Ovary (tissue), 3 donors: ENCODE measurements around the gene ATAD3C.
"Not testable (repeated sequence)": the region's sequence is repeated elsewhere in the genome, so short reads cannot be mapped to it uniquely, and the experiment has no call there.

Experiments used
- CTCF ChIP-seq, 3 donors: fragments of 450-650 bp in 2 of 3; fragments of 200-600 bp in 1 of 3; IDR thresholded peaks; one replicate each; pipeline versions ENCODE4 v1.5.1 to v1.8.0; 2016 to 2022; ENCODE audit warnings: antibody characterized with exemption in 3 of 3, mild to moderate bottlenecking in 1 of 3
- EP300 ChIP-seq: sonication (generic); formaldehyde crosslinking; IDR thresholded peaks from one replicate; pipeline ENCODE4 v1.6.1; 2017; ENCODE audit warnings: antibody characterized with exemption
- POLR2A ChIP-seq: fragments of 450-650 bp; IDR thresholded peaks from one replicate; pipeline ENCODE4 v1.6.1; 2017; ENCODE audit warnings: antibody characterized with exemption, mild to moderate bottlenecking, moderate library complexity
- donor health status: DM: no; HTN: no; CAD: no.

- not testable (repeated sequence) for TF ChIP-seq POLR2A; CTCF (IDR thresholded peaks at IDR 0.05); EP300
Measured at GRCh38 chr1:1468196-1468985, 18.9 kb downstream of the ATAD3C start.
